Measurements from ENCODE around the gene CRB2.

The CRB2 gene

DNA sequence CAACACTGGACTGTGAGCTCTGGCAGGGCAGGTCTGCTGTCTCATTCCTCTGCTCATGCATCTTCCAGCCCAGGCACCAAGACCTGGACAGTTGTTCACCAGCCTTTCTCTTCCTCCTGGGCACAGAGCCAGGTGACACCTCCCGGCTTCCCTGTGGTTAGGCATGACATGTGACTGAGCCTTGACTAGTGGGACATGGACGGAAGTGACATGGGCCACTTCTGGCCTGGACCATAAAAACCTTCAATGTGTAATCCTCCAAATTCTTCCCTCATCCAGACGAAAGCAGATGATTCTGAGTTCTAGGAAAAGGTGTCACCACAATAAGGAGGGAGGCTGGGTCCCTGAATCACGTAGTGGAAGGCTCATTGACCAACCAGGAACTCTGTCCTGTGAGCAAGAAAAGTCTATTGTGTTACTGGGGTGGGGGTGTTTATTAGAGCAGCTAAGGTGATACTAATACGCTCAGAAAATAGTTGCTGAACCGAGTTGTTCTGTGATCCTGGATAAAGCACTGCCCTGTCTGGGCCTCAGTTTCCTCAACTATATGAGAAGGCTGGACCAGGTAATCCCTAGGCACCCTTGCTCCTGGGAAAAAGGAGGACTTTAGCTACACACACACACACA, 26.6 kb upstream of the CRB2 start:
- DNase-seq, result peak; percentile 77 to 78

DNA sequence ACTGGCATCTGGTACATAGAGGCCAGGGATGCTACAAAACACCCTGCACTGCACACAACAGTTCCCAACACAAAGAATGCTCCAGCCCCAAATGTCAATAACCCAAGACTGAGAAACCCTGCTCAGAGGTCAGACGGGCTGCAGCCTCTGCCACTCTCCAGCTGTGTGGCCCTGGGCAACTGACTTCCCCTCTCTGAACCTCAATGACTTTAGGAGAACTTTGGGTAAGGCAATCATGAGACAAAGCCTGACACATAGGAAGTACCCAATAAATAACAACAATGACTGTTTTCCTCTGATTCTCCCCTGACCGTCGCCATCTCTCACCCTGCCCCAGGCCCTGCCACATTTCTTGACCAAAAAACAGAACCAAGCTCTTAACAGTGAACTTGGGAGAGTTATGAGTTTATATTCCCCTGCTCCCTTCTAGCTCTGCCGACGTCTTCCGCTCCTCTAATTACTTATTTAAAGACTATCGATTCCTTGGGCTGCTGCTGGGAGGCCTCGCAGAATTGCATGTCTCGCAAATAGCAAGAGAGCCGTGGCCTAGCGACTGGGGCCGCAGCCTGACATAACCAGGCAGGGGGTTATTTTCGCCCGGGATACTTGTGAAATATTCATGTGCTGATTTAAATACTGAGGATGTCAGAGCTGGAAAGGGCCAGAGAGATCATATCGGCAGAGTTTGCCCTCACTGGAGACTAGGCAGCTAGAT, 24.5 kb upstream of the CRB2 start:
- DNase-seq, result peak; percentile 73 to 80

DNA sequence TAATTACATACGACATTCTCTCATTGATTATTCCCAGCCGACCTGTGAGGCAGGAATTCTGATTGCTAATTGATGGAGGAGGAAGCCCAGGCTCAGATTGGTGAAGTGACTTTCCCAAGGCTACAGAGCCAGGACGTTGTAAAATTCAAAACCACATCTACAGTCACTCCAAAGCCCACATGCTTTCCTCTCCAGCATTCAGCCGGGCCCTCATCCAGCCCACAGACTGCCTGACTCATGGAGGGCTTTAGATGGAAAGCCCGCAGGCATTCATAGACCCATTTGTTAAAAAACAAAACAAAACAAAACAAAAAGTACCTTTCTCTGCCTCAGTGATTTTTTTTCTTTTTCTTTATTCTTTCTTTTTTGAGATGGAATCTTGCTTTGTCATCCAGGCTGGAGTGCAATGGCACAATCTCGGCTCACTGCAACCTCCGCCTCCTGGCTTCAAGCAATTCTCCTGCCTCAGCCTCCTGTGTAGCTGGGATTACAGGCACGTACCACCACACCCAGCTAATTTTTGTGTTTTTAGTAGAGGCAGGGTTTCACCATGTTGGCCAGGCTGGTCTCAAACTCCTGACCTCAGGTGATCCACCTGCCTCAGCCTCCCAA, 22.8 kb upstream of the CRB2 start:
- peak; percentile 29 to 78 for DNase-seq

DNA sequence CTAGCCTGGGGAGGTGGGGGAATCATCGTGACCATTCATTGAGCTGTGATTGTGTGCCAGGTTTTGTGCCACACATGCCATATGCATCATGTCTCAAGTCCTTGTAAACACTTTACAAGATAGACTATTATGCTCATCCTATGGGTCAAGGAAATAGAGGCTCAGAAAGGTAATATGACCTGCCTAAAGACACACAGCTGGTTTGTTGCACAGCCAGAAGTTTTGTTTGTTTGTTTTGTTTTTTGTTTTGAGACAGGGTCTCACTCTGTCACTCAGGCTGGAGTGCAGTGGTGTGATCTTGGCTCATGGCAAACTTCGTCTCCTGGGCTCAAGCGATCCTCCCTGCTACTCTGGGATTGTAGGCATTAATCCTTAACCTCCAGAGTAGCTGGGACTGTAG, 21.4 kb upstream of the CRB2 start:
- DNase-seq, result no peak

DNA sequence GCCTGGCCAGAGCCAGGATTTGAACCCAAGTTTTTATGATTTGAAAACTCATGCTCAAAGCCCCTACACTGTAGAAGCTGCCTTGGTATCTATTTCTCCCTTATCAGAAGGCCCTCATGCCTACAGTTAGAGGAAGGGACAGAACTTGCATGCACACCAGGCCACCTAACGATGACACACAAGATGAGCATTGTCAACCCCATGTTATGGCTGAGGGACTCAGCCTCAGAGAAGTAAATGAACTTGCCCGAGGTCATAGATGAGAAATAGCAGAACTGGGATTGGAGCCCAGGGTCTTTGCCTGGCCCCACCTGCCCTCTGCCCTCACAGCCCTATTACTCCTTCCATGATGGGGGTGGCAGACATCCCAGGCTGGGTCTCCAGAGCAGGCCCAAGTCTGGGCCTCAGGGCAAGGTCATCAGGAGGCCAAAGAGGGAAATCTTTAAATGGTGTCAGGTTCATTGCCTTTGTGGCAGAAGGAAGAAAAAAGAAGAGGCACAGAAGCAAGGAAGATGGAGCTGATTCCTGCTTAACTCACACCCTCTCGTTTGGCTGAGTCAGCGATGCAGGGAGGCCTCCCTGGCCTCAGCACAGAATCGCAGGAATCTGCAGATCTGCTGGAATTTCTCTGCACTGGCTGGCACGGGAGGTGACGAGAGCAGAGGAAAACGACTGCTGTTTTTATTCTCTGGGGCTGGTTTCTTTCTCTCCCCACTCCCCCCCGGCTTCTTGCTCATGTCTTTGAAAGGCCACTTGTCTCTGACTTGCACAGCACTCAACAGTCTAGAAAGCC, 20.6 kb upstream of the CRB2 start:
- DNase-seq, result no peak

DNA sequence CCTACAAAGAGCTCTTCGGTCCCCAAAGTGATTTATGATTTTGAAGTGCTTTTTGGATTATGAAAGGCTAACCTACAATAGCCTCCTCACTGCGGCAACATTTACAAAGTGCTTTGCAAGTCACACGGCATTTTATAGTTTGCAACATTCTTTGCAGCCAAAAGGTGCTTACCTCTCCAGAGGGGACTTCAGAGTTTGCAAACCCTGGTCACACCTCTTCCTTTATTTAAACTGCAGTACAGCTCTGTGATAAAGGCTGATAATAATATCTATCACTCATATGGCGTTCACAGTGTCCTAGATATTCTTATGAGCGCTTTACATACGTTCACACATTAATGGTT, 20.0 kb upstream of the CRB2 start:
- DNase-seq, result no peak

DNA sequence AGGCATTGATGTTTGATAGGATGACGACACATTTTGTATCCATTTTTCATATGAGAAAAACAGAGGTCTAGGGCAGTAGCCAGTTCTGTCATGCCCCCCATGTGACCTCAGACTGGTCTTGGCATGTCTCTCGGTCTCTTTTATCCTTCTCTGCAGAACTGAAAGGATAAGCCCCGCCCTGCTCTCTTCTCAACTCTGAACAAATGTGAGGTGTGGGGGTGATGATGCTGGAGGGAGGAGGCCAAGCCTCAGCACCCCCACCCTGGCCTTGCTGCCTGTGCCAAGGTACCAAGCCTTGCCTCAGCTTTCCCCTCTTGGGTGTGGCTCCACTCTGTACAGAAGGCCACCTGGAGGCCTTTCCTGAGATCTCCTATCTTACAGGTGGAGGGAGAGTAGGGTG, 19.5 kb upstream of the CRB2 start:
- no peak for DNase-seq

DNA sequence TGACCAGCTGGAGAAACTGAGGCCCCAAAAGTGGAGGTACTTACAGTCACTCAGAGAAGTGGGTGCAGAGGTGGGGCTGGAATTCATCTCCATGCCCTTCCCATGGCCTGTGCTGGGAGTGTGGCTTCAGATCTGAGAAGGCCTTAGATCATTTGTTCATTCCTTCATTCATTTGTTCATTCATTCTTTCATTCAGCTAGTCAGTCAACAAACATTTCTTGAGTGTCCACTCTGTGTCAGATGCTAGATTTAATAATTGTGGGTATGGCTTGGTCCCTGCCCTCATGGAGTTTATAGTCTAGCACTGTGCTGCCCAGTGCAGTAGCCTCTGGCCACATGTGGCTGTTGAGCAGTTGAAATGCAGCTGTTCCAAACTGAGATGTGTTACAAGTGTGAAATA, 19.0 kb upstream of the CRB2 start:
- no peak for DNase-seq

DNA sequence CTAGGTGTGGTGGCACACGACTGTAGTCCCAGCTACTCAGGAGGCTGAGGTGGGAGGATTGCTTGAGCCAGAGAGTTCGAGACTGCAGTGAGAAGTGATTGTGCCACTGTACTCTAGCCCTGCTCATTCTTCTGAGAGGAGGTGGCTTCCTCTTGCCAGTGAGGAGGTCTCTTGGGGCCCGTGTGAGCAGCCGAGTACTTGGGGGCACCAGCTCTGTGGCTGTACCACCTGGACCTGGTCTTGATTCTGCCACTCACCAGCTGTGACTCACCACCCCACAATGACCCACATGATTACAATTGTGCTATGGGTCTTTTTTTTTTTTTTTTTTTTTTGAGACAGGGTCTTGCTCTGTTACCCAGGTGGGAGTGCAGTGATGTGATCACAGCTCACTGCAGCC, 18.0 kb upstream of the CRB2 start:
- peak in 1 of 2 donors; percentile 47 for DNase-seq

DNA sequence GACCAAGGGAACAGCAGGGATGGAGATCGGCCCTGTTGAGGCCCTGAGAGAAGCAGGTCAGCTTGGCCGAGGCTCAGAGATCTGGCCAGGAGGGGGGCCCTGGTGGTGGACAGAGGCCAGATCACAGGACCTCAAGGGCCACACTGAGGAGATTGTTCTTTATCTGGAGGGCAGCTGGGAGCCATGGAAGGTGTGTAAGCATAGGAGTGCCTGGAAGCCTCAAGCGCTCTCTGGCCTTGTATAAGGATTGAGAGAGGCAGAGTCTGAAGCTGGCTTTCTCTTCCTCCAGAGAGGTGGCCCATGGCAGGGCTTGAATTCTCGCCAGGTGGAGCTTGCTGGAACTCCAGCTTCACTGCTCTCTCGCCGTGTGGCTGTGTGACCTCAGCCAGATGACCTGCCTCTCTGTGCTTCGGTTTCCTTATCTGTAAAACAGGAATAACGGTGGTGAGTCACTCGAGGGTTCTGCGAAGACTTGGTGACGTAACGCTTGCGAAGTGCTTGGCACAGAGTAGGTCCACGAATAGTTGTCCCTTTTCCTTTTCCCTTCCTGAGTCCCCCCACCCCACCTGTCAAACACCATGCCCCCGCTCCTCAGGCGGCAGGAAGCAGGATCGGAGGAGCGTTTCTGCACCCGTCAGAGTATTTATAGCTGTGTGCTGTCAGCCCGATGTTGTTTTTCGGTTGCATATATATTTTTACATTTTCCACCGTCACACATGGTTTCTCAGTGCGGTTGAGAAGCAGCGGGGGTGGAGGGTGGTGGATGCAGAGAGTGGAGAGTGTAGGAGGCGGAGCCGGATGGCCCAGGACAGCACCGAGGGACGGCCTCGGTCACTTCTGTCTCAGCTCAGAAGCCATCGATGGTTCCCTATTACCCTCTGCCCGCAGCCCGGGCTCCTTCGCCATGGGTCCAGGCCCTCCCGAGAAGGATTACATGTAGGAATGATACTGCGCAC, 17.0 kb upstream of the CRB2 start:
- peak; percentile 90 to 94 for DNase-seq

DNA sequence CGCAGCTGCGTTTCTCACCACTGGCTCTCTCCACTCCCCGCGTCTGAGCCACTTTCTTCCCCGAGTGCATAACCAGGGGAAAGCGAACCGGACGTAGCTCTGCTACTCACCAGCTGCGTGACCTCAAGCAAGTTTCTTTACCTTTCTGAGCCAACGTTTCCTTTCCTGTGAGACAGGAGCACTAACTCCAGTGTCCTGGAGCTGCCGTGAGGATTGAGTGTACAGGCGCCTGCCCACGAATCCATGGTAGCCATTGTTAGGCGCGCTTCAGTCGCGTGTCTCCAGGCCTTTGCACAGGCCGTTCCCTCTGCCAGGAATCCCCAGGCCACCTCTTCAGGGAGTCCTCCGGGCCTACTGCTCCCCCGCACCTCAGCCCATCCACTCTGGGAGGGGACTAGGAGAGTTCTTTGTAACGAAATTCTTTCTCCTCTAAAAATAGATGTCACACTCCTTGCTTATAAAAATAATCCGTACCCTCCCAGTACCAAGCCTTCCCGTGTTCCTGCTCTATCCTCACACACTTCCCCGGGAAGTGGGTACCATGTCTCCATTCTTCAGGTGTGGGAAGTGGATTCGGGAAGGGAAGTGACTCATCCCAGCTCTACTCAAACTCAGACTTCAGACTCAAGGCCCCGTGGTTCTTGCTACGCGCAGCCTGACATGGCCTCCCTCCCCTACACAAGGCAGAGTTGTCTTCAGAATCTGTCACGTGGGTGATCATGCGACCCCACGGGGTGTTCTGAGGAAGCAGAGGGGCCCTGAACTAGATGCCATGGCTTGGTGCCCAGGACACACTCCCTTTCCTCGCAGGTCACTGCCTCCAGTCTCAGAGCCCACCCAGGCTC, 16.1 kb upstream of the CRB2 start:
- DNase-seq, result peak; percentile 77 to 95

DNA sequence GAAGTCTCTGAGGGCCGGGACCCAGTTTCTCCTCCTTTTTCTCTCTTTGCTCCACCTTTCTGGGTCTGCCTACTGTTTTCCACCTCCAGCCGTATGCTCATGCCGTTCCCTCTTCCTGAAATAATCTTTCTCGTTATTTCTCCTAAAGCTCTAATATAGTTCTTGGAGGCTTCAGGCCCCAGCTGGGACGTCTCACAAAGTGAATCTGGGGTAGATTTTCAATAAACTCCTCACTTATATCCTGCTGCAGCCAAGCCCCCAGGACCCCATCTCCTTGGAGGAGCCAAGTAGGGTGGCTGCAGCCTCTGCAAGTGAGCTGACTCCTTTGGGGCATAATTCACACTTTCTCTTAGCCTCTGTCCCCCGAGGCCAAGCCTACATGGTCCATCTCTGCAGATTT, 14.2 kb upstream of the CRB2 start:
- DNase-seq, result no peak

DNA sequence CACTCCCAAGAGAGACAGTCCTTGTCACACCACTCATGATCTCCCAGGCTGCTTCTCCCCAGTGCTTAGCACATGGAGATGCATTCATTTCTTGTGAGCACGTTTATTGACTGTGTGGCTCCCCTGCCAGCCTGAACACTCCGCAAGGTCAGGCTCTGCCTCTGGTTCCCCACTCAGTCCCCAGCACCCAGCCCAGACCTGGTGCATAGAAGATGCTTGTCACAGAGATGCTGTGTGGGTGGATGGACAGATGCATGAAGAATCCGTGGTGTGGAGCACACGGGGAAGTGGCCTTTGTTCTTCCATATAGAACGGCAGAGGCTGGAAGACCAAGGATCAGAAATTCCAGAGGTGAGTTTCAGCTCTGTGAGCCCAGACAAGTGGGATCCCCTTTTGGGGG, 13.8 kb upstream of the CRB2 start:
- no peak for DNase-seq

DNA sequence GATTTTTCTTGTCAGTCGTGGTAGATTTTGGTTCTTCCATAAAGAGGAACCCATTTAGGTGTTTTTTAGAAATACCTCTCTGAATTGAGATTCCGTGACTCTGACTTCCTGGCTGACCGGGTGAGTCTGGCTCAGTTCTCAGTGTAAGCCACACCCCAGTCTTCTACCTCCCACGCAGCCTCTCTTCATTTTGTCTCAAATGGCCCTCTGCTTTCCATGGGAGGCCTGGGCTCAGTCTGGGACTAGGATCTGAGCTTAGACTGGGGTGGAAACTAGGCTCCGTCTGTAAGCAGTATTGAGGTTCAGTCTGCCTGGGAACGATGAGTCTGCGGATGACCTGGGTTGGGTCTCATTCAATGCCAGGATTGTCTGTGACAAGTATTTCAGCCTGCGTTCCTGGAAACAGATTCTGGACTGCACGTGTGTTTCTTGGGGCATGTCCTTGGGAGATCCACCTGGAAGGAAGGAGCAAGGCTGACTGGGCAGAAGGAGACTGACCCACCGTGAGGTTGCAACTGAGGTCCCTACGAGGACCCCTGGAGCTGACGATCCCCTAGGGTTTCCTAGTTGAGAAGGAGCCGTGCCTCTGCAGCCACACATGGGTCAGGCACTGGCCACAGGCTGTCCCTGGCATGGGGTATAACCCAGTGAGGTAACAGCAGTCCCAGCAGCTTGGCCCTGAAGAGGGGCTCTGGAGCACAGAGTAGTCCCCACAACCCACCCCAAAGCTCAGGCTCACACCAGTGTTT, 12.4 kb upstream of the CRB2 start:
- peak; percentile 68 to 86 for DNase-seq

DNA sequence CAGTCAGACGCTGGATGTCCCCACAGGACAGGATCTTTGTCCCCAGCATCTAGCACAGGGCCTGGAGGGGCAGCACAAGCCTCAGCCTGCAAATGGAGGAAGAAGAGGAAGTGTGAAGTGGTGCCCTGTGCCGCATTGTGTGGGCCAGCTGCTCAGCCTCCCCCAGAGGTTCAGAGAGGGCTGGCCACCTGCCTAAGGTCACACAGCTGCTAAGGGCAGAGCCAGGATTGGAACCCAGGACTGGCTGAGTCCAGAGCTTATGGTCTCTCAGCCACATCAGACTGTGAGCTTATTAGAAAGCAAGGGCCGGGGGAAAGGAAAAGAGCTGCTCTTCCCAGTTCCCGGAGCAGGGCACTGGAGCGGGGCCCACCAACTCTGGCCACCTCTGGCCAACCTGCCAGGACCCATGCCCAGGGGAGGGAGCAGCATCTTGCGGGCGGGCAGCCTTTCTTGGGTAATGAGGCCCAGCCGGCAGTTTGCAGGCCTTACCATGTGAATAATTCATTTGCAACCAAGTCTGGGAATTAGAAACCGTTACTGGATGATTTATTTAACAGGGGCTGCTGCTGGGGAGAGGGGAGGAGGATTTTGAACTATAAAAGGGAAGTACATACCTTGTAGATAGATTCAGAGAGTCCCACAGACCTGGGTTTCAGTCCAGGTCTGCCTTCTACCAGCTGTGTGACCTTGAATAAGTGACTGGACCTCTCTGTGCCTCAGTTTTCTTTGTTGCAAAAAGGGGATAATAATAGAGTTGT, 11.6 kb upstream of the CRB2 start:
- DNase-seq, result peak; percentile 33 to 55

DNA sequence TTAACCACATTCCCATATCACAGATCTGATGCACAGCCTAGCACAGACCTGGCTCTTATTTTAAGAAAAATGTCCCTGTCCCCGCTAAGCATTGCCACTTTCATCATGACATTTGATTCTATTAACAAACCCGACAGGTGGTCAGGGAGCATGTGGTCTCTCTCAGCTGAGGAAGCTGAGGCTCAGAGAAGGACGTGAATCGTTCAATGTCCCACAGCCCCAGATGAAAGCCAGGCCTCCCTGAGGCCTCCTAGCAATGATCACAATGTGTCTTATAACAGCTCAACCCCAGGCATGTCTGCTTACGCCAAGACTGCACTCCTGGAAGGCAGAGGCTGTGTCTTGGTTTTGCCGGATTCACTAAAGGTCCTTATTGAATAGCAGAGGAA, 10.4 kb upstream of the CRB2 start:
- no peak for DNase-seq

DNA sequence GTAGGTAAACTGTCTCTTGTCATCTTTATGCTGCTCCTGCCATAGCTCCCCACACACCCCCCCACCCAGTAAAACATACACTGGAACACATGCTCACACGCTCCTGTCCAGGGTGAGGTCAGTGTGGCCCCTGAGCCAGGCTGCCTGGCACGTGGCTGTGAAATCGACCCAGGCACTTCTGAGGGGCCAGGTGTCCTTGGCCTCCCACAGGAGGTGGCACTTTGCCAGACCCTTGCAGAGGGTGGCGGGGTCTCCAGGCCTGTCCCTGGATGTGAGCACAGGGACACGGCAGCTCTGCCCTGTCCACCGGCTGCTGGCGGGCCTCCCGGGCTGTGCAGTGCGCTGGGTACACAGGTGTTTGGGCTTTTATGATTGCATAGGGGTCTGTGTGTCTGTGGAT, 10.0 kb upstream of the CRB2 start:
- DNase-seq, result no peak

DNA sequence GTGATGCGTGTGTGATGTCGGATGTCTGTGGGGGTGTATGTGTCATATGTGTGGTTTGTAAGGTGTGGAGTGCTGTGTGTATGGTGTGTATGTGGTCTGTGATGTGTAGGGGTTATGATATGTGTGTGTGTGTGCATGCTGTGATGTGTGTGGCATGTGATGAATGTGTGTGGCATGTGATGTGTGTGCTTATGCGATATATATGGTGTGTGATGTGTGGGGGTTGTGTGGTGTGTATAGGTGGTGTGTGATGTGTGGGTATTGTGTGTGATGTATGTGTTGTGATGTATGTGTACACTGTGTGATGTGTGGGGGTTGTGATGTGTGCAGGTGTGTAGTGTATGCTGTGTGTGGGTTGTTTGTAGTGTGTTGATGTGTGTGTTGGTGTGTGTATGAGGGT, 9.2 kb upstream of the CRB2 start:
- DNase-seq, result no peak

DNA sequence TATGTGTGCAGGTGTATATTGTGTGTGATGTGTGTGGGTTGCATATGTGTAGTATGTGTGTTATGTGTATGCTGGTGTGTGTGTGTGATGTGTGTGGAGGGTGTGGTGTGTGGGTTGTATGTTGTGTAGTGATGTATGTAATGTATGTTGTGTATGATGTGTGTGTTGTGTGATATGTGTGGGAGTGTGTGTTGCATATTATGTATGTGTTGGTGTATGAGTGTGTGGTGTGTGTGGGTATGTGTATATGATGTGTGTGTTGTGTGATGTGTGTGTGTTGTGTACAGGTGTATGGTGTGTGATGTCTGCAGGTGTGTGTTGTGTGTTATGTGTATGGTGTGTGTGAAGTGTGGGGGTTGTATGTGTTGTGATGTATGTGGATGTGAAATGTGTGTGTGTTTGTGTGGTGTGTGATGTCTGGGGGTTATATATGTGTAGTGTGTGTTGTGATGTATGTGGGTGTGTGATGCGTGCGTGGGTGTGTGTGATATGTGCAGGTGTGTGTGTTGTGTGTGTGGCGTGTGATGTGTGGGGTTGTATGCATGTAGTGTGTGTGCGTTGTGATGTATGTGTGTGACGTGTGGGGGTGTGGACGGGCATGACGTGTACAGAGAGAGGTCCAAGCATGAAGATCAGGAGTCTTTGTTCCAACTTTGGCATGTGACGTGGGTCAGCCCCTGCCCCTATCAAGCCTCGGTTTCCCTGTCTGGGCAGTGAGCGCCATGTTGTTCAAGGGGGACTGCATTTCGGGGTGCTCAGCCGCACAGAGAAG, 8.5 kb upstream of the CRB2 start:
- DNase-seq, result no peak

Data from inflammatory macrophage (primary cell).